Loucy (cell line): ENCODE data around the gene GASK1A.

ENCODE experiments used
- EZH2phosphoT487 ChIP-seq: fragments of 200-600 bp; IDR thresholded peaks from 2 replicates; pipeline ENCODE4 v1.6.1; 2018; ENCODE audit warnings: antibody characterized with exemption, mild to moderate bottlenecking, moderate library complexity, borderline replicate concordance
- TF ChIP-seq, protein P1 (sequence below): fragments of 200-600 bp; sonication (generic); conservative IDR thresholded peaks from 2 replicates; pipeline ENCODE4 v1.5.1; 2014; ENCODE audit warnings: mild to moderate bottlenecking, antibody characterized with exemption, low read length

DNA sequence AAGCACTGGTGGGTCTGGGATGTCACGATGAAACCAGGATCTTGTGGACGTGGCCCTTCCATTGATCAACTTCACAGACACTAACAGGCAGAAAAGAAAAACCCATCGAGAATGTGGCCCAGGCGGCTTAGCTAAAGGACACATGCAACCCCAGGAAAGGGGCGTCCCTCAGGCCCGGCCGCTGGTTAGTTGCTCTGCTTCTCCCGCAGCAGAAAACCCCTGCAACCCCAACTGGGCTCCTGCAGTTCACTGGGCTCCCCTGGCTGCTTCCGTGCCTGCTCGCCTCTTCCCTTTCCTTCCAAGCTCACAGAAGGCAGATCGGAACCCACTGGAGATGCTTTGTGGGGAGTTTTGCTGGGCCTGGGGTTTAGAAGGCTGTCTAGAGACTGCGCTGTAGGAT lies 1.1 kb downstream of the GASK1A start:
- TF ChIP-seq, protein P1, sequence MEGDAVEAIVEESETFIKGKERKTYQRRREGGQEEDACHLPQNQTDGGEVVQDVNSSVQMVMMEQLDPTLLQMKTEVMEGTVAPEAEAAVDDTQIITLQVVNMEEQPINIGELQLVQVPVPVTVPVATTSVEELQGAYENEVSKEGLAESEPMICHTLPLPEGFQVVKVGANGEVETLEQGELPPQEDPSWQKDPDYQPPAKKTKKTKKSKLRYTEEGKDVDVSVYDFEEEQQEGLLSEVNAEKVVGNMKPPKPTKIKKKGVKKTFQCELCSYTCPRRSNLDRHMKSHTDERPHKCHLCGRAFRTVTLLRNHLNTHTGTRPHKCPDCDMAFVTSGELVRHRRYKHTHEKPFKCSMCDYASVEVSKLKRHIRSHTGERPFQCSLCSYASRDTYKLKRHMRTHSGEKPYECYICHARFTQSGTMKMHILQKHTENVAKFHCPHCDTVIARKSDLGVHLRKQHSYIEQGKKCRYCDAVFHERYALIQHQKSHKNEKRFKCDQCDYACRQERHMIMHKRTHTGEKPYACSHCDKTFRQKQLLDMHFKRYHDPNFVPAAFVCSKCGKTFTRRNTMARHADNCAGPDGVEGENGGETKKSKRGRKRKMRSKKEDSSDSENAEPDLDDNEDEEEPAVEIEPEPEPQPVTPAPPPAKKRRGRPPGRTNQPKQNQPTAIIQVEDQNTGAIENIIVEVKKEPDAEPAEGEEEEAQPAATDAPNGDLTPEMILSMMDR, result no peak
- no peak for TF ChIP-seq EZH2phosphoT487
